ENCODE data around the gene TKFC. TPM values are rescaled to one million over a fixed set of nuclear protein-coding genes. Genes with fewer than 3 reads are reported as not detected.

The TKFC gene
- total RNA-seq, 1 donor from 2014 or later: 99.8 TPM

GRCh38 chr11:61325649-61326414 is 7.2 kb upstream of the TKFC start:
- DNase-seq (ENCODE audit: low spot score): no peak

- DNase-seq (ENCODE audit: low spot score): no peak
Observed at GRCh38 chr11:61327669-61328071, 5.4 kb upstream of the TKFC start.

- DNase-seq (ENCODE audit: low spot score): no peak
Observed at GRCh38 chr11:61328351-61328750, 4.7 kb upstream of the TKFC start.

GRCh38 chr11:61329871-61330270 is 3.2 kb upstream of the TKFC start:
- DNase-seq (ENCODE audit: low spot score): no peak

- no peak for DNase-seq (ENCODE audit: low spot score)
Observed at GRCh38 chr11:61331651-61332050, 1.4 kb upstream of the TKFC start.

GRCh38 chr11:61332281-61332796 is 689 bp upstream of the TKFC start:
- no peak for DNase-seq (ENCODE audit: low spot score)

GRCh38 chr11:61333550-61334433 is 764 bp downstream of the TKFC start:
- DNase-seq (ENCODE audit: low spot score): no peak

GRCh38 chr11:61334434-61335354 is 1.7 kb downstream of the TKFC start:
- DNase-seq (ENCODE audit: low spot score): no peak

- DNase-seq (ENCODE audit: low spot score): no peak
Observed at GRCh38 chr11:61335355-61335710, 2.3 kb downstream of the TKFC start.

- peak; percentile 82 for DNase-seq (ENCODE audit: low spot score)
Observed at GRCh38 chr11:61336171-61336935, 3.3 kb downstream of the TKFC start.

- no peak for DNase-seq (ENCODE audit: low spot score)
Observed at GRCh38 chr11:61337706-61338470, 4.9 kb downstream of the TKFC start.

- DNase-seq (ENCODE audit: low spot score): no peak
Observed at GRCh38 chr11:61338783-61339489, 5.9 kb downstream of the TKFC start.

- DNase-seq (ENCODE audit: low spot score): no peak
Observed at GRCh38 chr11:61339490-61339878, 6.5 kb downstream of the TKFC start.

GRCh38 chr11:61340979-61341378 is 8.0 kb downstream of the TKFC start:
- no peak for DNase-seq (ENCODE audit: low spot score)

- DNase-seq (ENCODE audit: low spot score): no peak
Observed at GRCh38 chr11:61341706-61342105, 8.7 kb downstream of the TKFC start.

- DNase-seq (ENCODE audit: low spot score): no peak
Observed at GRCh38 chr11:61342207-61342803, 9.3 kb downstream of the TKFC start.

GRCh38 chr11:61343792-61344745 is 11.0 kb downstream of the TKFC start:
- DNase-seq (ENCODE audit: low spot score): no peak

GRCh38 chr11:61345170-61345610 is 12.2 kb downstream of the TKFC start:
- DNase-seq (ENCODE audit: low spot score): no peak
